ENCODE measurements around the gene FNDC11.
"Not testable (repeated sequence)": the region's sequence is repeated elsewhere in the genome, so short reads cannot be mapped to it uniquely, and the experiment has no call there.

The FNDC11 gene

GRCh38 chr20:63598479-63599395 lies 44.8 kb downstream of the FNDC11 start:
- no peak for DNase-seq (ENCODE audit: low spot score)

DNA sequence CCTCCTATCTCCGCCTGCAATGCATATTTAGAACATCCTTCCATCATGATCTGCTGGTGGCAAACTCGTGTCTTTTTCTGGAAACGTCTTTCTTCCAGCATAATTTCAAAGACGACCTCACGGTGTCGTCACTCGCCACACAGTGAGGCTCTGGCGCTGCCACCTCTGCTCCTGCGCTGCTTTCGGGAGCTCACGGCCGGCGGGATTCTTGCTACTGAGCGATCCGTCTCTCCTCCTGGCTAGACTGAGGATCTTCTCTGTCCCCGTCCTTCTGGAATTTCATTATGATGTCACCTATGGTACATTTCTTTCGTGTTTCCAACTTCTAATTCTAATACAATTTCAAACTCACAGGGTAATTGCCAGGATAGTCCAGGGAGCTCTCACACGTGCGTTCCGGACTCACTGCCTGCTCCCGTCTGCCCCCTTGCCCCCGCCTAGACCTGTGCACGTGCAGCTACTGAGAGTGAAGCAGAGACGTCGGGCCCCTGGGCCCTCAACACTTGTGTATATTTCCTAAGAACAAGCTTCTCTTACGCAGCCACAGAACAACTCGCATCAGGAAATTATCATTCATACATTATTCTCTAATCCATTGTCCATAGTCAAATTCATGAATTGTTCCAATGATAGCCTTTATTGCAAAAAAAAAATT lies 45.6 kb downstream of the FNDC11 start:
- DNase-seq (ENCODE audit: low spot score): no peak

DNA sequence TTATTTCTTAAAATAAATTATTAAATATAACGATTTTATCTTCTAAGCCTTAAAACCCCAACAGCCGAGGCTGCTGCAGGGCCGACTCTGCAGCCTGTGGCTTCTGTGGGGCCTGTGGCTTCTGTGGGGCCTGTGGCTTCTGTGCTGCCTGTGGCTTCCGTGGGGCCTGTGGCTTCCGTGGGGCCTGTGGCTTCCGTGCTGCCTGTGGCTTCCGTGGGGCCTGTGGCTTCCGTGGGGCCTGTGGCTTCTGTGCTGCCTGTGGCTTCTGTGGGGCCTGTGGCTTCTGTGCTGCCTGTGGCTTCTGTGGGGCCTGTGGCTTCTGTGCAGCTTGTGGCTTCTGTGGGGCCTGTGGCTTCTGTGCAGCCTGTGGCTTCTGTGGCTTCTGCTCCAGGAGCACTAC lies 47.7 kb downstream of the FNDC11 start:
- not testable (repeated sequence) for DNase-seq (ENCODE audit: low spot score)

DNA sequence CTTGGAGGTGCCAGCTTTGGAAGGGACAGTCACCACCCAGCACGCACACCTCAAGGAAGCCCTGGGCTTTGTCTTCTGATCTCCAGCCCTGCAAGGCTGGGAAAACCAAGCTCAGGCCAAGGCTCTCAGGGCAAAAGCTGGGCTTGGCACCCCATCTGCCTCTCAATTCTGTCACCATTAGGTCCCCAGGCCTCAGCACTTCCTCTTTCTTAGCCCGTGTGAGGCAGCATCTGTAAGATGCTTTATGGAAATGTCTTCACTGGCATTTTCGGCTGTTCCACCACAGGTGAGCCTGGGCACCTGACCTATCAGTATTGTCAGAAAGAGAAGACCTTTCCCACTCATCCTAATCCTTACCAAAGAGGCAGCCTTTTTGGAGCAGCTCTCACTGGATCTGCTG lies 48.4 kb downstream of the FNDC11 start:
- no peak for DNase-seq (ENCODE audit: low spot score)

Data from COLO829 (cell line).